Measurements from ENCODE around the gene EMC6.

The EMC6 gene

DNA sequence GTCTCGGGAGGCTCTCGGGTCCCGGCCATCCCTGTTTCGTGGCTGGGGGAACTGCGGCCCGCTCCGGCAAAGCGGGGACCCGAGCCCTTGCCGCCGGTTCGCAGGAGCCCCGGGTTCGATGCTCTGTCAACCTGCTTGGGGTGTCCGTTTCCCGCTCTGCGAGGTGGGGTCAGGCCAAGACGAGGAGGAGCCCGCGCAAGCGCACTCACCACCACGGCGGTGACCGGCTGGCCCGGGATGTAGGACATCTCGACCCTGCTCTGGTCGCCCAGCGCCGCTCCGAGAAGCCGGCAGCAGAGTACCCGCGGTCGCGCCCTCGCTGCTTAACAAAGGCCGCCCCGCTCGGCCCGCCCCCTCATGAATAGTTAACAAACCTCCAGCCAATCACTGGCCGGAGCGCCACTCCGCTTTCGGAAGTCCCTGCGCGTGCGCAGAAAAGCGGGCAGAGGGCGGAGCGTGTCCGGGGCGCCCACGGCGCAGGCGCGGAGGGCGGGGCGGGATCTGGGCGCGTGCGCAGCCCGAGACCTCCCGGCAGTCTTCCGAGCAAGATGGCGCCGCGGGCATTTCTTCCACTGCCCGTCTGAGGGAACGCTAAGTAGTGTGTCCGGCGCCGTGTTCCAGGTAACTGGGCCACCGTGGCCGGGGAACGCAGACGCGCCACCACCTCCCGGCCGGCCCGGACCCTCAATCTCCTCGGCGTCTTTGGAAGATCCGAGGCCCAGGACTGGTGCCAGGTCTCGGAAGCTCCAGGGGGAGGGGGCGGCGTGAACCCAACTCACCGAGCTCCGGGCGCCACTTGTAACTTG, at the start of gene EMC6, which contains the start of gene TAX1BP3:
TSS of gene EMC6 (plus strand) at position 534 of the 806 bp plus-strand sequence. CDS start 335 bp downstream, outside the sequence.
TSS of gene TAX1BP3 (minus strand) at position 300 of the 806 bp plus-strand sequence. CDS start at position 248, 52 bp downstream.
- DNase-seq, result peak; percentile 94

DNA sequence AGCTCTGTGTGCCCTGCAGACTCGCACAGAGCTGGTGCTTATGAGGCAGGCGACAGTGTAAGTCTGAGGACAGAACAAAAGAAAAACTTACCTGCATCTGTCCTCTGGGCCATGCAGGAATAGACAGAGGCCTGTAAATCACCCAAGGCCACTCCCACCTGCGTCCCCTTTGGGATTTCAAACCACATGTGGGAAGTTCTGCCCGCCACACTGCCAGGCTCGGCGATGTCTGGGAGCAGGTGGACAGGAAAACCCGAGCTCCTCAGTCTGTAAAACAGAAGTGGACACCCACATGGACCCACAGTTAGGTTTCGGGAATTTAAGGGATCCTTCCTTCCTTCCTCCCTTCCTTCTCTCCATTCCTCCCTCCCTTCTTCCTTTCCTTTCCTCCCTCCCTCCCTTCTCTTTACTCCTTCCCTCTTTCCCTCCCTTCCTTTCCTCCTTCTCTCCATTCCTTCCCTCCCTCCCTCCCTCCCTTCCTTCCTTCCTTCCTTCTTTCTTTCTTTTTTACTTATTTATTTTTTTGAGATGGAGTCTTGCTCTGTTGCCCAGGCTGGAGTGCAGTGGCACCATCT, 47.4 kb upstream of the EMC6 start:
- no peak for DNase-seq

DNA sequence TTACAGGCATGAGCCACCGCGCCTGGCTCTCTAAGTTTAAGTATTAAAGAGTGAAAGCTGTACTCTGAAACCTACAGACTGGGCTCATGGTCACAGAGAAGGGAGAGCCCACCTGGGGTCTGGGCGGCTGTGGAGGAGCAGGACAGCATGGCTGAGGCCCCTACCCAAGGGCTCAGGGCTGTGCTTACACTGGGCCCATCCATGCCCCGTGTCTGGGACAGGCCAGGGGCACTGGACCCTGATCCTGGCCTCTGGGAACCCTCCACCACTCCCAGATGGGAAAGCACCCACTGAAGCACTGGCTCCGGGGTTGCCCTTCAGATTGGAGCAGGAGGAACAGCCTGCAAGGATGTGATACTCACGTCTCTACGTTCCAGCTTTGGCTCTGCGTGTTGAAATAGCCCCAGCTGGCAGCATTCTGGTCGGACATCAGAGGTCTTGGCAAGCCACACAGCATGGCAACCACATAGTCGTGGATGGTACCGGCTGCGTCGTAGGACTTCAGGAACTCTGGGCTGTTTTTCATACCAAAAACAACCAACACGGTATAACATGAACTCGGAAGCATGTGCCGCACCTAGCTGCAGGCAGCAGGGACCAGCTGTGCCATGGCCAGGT, 45.5 kb upstream of the EMC6 start:
- no peak for DNase-seq

DNA sequence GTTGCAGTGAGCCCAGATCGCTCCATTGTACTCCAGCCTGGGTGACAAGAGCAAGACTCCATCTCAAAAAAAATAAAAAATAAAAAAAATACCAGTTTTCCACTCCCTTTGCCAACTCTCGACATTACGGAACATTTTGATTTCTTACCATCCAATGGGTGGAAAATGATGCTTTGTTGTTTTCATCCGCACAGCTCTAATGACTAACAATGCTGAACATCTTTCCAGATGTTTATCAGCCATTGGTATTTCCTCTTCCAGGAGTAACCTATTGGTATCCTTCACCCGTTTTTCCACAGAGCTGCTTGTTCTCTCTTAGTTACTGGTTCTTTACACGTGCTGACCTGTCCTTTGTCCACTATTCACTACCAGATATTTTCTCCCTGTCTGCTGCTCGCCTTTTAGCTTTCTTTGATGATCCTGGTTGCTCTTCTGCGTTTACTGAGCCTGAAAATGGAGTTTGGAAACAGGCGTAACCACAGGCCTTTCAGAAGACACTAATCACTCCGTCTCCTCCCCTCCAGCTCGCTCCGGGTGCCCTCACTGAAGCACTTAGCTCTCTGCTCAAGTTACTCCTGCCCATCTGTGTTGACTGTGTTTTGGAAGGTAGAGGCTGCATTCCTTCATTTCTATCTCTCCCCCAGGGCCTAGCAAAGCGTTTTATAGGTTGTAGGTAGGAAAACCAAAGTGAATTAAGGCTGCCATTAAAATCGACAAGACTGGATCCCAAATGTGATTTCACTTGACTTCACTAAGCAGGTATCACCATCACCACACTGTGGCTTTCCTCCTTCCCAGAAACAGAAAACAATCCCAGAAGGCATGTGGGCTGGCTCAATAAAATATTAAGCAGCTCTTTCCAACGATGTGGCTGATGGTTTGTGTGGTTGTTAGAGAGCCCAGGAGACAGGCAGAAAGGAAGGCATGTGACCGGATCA, 41.5 kb upstream of the EMC6 start:
- DNase-seq, result no peak

DNA sequence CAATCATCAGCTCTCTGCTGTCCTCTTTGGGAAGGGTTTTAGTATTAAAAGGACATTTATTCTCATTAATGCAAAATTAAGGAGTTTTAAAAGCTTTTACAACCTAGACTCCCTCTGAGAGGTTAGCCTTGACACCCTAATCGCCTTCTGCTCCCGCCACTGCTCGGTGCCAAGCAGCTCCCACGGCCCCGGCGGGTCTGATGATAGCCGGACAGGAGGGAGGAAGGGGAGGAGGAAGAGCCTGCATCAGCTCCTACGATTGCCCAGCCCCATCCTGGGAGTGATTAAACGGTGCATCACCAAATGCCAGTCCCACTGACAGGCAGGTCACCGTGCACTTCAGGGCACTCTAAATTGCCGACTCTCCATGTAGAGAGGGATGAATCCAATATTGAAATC, 40.8 kb upstream of the EMC6 start:
- DNase-seq, result no peak

DNA sequence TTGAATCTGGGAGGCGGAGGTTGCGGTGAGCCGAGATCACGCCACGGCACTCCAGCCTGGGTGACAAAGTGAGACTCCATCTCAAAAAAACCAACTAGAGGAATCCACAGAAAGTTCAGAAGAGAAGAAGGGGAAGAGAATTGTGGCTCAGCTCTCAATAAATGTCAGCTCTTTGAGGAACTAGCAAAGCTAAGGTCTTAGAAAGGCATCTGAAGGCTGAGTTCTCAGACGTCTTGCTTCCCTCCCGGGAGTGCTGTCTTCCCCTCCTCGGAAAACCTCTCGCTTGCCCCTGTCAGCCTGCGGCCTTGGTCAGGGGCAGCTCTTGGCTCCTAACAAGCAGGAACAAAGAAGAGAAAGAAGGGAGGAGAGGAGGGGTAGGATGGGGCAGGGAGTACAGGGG, 37.8 kb upstream of the EMC6 start:
- no peak for DNase-seq

DNA sequence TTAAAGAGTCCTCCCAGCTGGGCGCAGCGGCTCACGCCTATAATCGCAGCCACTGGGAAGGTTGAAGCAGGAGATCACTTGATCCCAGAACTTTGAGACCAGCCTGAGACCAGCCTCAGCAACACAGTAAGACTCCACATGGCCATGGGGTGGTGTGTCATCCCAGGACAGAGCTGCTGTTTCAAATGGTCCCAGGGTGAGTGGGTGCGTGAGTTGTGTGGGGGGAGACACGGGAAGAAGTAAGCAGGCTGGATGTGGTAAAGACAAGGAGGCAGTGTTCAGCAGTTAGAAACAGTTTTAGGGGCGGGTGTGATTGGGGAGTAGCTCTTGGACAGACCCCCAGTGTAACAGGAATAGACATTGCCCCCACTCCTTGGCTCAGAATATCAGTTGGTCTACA, 36.3 kb upstream of the EMC6 start:
- DNase-seq, result no peak

DNA sequence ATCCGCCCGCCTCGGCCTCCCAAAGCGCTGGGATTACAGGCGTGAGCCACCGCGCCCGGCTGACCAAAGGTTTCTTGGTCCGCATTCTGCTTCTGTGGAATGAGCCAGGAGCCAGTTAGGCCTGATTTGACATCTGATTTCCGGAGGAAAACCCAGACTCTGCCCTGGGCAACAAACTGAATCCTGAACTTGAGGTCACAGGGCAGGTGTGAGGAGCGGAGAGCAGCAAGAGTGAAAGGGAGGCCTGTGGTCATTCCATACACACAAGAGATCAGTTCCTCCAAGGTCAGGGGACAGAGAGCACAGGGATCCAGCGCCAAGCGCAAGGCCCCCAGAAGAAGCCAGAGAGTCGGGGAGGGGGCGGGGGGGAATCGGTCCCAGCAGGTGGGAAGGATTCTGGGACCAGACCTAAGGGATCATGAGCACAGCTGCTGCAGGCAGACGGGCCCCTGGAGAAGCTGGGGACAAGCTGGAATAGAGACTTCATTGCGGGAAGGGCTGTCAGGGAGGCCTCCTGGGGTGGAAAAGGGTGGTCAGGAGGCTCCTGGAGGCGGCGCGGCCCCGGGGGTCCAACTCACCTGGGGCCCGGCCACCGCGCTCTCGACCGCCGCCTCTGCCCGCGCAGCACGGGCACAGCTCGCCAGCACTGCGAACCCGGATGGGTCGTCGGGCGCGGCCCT, 33.0 kb upstream of the EMC6 start:
- DNase-seq, result no peak

DNA sequence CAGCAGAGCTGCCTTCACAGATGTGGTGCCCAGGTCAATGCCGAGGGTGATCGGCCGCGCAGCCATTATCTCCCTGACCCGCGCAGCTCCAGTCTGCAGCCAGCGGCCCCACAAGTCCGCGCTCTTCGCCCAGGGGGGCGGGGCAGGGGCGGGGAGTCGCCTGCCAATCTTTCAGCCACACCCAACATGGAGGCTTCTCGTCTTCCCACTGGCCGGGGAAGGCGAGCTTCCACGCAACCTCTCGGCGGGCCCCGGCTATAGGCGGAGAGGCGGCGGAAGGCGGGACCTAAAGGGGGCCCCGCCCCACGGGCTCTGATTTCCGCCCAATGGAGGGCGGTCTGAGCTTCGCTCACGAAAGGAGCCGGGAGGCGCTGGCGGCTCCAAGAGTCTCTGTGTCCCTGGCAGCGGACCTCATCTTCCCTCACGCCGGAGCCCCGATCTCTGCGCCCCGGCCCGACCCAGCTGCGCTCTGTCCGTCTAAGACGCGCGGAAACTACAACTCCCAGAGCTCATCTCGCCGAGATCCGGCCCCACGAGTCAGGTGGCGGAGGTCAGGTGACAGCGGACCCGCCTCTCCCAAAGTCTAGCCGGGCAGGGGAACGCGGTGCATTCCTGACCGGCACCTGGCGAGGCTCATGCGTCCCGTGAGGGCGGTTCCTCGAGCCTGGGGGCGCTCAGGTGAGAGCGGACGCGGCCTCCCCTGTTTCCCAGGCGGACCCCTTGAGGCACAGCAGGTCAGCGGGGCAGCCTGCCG, 32.3 kb upstream of the EMC6 start, which contains the start of the genes CTNS and SHPK:
TSS of gene CTNS (plus strand) at position 607 of the 754 bp plus-strand sequence. CDS start 3,447 bp downstream, outside the sequence.
TSS of gene SHPK (minus strand) at position 97 of the 754 bp plus-strand sequence. CDS start at position 66, 31 bp downstream.
- peak; percentile 93 for DNase-seq

DNA sequence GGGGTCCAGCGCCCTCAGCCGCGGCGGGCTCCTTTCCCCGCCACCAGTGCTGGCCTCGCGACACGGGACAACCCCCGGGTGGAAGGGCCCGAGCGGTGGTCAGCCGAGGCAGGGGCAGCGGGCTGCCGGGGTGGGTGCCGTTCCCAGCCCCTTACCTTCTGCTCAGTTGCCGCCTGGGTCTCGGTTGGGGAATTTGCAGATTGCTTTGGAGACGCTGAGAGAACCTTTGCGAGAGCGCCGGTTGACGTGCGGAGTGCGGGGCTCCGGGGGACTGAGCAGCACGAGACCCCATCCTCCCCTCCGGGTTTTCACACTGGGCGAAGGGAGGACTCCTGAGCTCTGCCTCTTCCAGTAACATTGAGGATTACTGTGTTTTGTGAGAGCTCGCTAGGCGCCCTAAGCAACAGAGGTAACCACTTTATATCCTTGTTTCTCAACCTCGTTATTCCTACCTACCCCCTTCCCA, 31.7 kb upstream of the EMC6 start:
- no peak for DNase-seq

DNA sequence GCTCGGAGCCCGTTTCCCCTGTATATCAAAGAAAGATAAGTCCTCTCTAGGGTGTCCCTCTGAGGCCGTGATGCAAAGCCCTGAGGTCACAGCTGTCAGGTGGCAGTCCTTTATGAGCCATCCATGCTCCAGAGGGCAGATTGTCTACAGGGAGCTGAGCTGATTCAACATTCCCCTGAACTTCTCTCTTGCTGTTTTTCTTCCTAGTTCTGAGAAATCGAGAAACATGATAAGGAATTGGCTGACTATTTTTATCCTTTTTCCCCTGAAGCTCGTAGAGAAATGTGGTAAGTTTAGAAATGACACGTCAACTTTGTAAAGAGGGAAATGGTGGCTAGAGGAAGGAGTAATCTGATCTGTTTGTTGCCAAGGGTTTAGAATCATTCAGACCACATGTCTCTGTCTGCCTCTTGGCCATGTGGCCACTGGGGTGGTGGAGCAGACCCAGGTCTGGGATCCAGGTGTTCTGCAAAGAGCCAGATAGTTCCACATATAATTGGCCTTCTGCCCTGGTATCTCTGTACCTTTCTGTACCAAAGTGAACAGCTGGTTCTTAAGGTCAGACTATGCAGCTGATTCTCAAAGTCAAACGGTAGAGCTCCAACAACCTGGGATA, 28.5 kb upstream of the EMC6 start:
- no peak for DNase-seq

DNA sequence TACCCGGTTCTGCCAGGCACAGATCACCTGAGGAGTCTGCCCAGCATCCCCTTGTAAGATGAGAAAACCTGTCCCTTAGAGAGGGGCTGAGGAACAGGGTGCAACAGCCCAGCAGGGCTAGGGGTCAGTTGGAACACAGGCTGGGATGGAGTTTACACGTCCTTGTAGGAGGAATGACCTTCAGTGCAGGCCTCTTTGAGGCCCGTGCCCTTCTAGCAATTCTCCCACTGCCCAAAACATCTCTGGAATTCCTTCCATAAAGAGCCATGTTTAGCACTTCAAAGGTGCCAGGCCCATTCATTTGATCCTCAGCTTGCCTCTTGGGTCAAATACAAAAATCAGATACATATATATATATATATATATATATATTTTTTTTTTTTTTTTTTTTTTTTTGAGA, 27.6 kb upstream of the EMC6 start:
- DNase-seq, result no peak

DNA sequence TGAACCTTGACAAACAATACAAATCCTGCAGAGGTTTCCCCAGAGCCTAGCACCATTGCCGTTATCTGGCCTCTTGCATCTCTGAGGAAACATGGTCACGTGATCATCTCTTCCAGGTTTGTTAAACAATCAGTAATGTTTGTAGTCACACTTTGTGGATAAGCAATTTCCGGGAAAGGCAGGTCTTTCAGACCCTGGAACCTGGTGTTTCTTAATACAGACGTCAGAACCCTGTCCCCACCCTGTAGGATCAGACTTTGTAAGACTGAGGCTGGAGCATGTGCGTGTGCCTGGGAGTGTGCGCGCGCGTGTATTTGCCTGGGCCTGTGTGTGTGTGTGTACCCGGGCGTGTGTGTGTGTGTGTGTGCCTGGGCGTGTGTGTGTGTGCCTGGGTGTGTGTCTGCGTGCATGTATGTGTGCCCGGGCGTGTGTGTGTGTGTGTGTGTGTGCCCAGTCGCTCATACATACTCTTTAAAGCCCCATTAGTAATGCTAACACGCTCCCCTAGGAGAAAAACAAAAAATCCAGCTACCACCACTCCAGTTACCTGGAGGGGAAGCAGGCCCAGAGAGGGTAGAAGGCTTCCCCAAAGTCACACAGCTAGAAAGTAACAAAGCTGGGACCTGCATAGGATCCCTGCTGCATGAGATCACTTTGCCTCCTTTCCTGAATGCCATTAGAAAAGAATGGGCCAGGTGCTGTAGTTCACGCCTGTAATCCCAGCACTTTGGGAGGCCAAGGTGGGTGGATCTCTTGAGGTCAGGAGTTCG, 26.7 kb upstream of the EMC6 start:
- DNase-seq, result no peak

DNA sequence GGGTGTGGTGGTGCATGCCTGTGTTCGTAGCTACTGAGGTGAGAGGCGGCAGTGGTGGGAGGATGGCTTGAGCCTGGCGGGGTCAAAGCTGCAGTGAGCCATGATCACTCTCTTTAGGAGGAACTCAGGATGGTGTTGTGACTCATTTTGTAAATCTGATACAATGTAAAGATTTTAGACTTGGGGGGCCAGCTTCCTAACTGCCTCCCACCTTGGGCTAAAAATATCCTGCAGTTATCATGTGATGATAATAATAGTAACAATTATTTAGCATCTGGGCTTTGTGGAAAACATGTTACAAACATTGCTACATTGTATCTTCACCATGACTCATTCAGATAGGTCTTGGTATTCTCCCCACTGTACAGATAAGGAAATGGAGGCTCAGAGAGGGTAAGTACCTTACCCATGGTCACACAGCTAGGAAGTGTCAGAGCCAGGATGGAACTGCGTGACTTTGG, 24.7 kb upstream of the EMC6 start:
- DNase-seq, result no peak

DNA sequence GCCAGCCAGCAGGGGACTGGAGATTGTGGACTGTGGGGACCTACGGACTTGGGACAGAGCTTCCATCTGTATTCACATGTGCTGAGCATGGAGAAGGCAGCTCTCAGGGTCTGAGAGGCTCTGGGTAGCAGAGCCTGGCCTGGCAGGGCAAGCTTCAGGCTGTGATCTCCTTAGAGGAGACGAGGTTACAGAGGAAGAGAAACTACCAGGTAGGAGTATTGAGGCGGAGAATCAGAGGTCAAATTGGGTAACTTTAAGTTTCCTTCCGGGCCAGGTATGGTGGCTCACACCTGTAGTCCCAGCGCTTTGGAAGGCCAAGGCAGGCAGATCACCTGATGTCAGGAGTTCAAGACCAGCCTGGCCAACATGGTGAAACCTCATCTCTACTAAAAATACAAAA, 23.3 kb upstream of the EMC6 start:
- no peak for DNase-seq

DNA sequence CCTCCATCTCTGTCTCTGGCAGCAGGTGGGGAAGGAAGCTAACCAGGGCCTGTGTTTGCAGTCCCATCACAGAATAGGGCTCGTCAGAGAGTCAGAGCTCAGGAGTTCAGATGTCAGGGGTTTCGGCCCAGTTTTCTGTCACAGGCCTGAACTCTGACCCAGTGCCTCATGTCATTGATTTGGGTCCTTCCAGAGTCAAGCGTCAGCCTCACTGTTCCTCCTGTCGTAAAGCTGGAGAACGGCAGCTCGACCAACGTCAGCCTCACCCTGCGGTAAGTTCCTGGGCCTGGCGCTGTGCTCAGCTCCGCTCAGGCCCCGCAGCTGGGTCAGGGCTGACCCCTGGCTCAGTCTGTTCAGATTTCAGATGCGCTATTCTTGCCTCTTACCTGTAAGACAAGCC, 21.4 kb upstream of the EMC6 start:
- no peak for DNase-seq

DNA sequence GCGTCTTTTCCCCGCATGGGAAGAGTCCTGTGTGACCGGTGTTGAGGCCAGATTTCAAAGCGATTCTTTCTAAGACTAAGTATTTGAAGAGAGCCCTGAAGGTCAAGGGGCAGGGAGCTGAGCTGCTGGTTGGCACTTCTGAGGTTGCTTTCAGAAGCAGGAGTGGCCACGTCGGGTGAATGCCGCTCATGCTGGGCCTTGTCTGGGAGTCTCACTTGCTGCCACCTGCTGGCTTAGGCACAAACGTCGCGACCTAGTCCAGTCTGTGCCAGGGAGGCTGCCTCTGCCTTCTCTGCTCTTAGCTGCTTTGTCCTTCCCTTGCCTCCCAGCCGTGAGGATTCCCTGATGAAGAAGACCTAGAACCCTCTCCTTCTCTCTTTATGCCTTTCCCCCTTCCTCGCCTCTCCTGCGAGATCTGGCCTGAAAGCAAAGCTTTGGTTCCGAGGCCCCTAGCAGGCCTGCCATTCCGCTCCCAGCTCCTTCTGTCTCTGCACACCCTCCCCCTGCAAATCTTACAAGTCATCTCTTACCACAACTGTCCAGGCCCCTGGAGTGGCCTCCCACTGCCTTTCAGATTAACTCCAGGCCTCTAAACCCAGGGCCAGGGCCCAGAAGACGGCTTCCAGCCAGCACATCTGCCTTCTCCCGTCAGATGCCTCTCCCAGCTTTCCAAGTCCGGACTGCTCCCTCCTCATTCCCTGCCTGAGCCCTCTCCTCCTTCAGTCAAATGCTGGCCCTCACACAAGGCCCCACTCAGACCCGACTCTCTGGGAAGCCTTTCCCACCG, 20.6 kb upstream of the EMC6 start:
- no peak for DNase-seq

DNA sequence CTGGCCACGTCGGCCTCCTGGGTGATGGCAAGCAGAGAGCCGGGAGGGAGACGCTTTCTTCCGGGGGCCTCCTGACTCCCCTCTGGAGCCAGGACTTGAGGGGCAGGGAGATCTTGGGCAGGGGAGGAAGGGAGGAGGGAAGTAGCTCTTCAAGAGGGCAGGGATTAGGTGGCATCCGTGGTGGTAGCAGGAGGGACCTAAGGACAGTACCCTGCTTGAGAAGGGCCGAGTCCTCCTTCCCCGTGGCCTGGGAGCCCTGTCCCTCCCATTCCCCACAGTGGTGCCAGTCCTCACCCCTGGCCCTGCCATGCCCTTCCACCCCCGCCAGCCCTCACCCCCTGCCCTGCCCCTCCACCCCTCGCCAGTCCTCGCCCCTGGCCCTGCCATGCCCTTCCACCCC, 12.8 kb upstream of the EMC6 start:
- no peak for DNase-seq

DNA sequence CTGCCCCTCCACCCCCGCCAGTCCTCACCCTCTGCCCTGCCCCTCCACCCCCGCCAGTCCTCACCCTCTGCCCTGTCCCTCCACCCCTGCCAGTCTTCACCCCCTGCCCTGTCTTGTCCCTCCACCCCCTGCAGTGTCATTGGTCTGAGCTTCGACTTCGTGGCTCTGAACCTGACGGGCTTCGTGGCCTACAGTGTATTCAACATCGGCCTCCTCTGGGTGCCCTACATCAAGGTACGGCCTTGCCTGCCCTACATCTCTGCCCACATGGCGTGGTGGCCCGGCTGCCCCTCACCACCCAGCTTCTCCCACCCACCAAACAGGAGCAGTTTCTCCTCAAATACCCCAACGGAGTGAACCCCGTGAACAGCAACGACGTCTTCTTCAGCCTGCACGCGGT, 12.3 kb upstream of the EMC6 start:
- DNase-seq, result no peak

Data from NCI-H345 (cell line).